GM12874 (cell line): ENCODE results near the gene SH3BGRL3.

Source experiments
- CTCF ChIP-seq: IDR thresholded peaks from 2 replicates; pipeline ENCODE4 v1.5.1; 2011; ENCODE audit warnings: low read depth, mild to moderate bottlenecking, control low read depth, low read length, moderate library complexity; ENCODE audit not compliant: insufficient read depth

Gene SH3BGRL3

GRCh38 chr1:26305667-26306289, 25.9 kb downstream of the SH3BGRL3 start:
- TF ChIP-seq CTCF, result no peak

GRCh38 chr1:26306290-26307229, 26.7 kb downstream of the SH3BGRL3 start, which contains the start of gene UBXN11:
UBXN11 (minus strand) TSS chr1:26306636; CDS start chr1:26302883, 3,753 bp downstream.
- no peak for TF ChIP-seq CTCF

- no peak for TF ChIP-seq CTCF
Measured at GRCh38 chr1:26307363-26307781, 27.5 kb downstream of the SH3BGRL3 start.

GRCh38 chr1:26314501-26314900, 34.6 kb downstream of the SH3BGRL3 start:
- TF ChIP-seq CTCF, result no peak

- TF ChIP-seq CTCF, result no peak
Measured at GRCh38 chr1:26315874-26316850, 36.3 kb downstream of the SH3BGRL3 start.

GRCh38 chr1:26317146-26317545, 37.3 kb downstream of the SH3BGRL3 start:
- TF ChIP-seq CTCF, result no peak
